ENCODE results near the gene ADGRG1.

ADGRG1 gene

DNA sequence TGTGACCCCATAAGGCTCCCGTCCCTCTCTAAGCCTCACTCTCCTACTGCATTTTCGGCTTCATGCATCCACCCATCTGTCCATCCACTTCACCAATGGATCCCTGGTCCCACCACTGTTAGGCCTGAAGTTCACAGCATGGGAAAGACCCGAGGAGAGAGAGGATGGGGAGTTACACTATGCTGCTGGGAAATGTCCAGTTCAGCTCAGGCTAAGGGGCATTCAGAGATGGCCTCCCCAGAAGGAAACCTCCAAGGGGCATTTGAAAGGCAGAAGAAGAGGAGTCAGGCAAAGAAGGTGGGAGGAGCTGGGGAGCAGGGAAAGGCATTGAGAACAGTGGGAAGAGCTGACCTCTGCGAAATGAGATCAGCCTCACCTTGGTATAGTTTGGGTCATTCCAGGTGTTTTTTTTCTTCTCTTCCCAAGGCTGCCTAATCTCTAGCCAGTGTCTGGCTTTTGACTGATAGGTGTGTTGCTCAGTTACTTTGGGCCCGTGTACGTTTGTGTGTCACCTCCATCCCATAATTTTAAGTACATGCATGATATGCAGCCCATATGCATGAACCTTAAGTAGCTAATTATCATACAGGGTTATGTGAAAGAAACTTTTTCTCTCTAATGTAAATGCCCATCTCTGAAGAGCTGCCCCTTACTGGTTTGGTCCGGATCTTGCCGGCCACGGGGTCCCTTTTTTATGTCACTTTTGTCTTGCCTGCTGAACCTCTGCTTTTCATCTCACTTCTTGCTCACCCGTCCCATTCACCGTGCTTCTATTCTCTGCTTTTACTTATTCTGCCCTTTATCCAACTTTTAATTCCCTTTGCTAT, 54.6 kb downstream of the ADGRG1 start:
- DNase-seq (ENCODE audit: low read depth in 3 of 3, low spot score in 1 of 3): no peak

DNA sequence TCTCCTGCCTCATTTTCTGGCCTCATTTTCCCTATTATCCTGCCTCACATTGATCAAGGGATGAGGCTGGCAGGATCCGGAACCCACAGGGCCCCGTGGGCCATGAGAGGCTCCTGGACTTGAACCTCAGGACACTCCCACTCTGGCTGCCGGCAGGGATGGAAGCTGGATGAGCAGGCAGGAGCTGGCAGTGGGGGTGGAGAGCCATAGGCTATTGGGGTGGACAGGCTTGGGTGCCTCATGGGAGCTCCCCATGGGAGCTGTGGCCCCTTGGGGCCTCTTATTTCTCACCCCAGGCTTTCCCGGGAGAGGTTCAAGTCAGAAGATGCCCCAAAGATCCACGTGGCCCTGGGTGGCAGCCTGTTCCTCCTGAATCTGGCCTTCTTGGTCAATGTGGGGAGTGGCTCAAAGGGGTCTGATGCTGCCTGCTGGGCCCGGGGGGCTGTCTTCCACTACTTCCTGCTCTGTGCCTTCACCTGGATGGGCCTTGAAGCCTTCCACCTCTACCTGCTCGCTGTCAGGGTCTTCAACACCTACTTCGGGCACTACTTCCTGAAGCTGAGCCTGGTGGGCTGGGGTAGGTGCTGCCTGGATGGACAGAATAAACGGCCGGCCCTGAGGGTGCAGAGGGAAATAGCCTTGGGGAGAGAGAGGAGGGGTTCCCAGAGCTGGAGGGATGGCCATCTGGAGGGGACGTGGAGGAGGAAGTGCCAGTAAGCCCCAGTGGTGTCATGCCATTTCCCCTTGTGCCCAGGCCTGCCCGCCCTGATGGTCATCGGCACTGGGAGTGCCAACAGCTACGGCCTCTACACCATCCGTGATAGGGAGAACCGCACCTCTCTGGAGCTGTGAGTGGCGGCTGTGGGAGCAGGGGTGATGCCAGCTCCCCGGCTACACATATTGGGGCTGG, 55.5 kb downstream of the ADGRG1 start:
- no peak for DNase-seq (ENCODE audit: low read depth in 3 of 3, low spot score in 1 of 3)

DNA sequence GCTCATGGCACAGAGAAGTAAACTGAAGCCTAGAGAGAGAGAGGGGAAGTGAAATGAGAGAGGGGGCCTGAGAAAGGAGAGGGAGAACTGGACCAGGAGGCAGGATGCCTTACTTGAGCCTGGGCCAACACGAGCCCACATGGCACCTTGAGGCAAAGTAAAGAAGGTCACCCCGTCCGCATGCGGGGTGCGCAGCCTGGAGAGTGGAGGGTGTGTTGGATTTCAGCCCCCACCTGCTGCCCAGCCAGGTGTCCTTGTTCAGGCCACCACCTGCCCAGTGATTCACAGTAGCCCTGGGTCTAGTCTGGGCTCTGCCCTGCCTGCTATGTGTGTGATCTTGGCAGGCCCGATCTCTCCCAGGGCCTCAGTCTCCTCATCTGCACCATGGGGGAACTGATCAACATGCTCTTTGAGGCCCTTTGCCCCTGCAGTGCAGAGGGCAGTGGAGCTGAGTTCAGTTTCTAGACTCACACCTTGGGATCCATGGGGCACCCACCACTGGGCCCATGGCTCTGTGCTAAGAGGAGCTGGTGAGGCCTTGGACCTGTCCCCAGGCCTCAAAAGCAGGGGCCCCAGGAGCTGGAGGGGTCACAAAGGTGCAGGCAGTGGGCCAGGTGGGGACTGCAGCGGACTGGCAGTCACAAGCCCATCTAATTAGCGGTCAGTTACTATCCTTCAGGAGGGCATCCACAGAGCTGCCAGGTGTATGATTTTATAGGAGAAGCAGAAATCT, 56.4 kb downstream of the ADGRG1 start:
- DNase-seq (ENCODE audit: low read depth in 3 of 3, low spot score in 1 of 3): no peak

DNA sequence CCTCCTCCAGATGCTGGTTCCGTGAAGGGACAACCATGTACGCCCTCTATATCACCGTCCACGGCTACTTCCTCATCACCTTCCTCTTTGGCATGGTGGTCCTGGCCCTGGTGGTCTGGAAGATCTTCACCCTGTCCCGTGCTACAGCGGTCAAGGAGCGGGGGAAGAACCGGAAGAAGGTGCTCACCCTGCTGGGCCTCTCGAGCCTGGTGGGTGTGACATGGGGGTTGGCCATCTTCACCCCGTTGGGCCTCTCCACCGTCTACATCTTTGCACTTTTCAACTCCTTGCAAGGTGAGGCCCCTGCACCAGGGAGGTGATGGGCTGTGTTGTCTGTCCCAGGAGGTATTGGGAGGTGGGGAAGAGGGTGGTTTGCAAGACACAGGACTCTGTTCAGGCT, 57.2 kb downstream of the ADGRG1 start:
- DNase-seq (ENCODE audit: low read depth in 3 of 3, low spot score in 1 of 3): no peak

DNA sequence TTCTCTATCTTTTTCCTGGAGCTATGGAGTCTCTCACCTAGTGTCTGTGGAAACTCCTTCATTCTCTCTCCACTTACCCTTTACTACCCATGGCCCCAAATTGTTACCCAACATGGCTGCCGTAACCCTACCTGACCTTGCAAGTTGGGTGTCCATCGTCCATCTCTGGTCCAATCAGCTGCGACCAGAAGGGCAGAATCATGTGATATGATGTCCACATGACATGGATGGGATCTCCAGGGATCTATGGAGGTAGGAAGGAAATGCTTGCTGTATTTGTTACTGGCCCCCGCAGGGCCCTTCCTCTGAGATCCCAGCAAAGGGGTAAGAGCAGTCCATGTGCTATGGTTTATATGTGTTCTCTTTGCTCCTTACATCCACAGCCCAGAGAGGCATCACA, 58.1 kb downstream of the ADGRG1 start:
- no peak for DNase-seq (ENCODE audit: low read depth in 3 of 3, low spot score in 1 of 3)

DNA sequence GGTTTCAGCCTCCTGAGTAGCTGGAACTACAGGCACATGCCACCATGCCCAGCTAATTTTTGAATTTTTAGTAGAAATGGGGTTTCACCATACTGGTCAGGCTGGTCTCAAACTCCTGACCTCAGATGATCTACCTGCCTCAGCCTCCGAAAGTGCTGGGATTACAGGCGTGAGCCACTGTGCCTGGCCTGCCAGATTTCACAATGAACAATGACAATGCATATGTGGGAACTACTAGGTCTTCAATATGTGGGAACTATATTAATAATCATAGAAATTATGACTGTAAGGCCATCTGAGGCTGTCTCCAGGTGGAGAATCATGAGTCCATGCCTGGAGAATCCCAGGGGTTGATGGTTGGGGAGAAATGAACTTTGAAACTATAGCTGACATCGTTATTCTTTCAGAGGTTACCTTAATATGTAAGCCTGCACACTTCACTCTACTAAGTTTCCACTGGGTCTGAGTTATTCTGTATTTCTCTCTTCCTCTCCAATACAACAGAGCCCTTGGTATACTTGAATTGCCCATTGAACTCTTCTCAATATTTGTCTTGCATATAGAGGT, 59.0 kb downstream of the ADGRG1 start:
- DNase-seq (ENCODE audit: low read depth in 3 of 3, low spot score in 1 of 3): no peak

DNA sequence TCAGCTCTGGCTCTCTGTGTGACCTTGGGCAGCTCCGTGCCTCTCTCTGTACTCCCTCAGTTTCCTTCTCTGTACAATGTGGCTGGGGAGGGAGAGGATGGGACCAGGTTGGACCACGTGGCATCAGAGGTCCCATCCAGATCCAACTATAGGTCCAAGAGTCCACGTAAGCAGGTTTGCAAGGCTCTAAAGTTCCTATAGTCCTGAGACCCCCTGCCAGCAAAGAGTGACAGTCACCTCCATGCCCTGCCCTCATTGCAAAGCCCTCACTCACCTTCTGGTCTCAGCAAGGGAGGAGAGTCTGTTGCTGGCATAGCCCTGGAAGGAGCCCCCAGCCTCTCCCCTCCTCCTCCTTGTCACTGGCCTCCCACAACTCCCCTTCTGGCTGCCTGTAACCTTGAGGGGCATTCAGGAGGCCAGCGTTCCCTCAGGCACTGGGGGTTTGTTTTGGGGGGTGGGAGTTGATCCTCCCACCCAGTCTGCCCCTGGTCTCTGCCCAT, 60.1 kb downstream of the ADGRG1 start:
- no peak for DNase-seq (ENCODE audit: low read depth in 3 of 3, low spot score in 1 of 3)

DNA sequence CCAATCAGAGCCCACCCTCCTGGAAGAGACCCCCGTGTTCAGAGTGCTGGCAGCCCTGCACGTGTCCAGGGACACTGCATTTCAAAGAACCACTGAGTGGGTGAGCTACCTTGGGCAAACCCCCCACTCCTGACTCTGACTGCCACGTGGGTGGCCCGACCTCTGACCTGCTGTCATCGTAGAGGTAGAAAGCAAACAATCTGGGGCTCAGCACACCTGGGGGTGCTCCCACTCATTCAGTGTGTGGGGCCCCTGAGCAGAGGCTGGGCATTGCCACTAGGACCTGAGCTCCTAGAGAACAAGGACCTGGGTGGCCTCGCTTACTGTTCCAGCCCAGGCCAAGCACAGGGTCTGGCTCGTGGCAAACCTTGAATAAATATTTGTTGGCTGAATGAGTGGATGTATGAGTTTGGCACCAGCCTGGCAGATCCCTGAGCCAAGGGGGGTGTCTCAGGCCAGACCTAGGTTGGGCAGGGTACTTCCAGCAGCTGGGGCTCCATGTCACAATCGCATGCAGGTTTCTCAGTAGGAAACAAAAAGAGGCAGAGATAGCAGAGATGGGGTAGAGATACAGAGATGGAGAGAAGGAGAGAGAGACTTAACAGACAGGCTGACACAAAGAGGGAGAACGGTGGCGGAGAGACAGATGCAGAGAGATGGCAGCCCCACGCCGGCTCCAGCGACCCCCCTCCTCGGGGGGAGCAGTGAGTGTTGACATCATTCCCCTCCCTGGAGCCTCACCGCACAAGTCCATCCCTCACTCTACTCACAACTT, 60.7 kb downstream of the ADGRG1 start:
- DNase-seq (ENCODE audit: low read depth in 3 of 3, low spot score in 1 of 3): no peak

DNA sequence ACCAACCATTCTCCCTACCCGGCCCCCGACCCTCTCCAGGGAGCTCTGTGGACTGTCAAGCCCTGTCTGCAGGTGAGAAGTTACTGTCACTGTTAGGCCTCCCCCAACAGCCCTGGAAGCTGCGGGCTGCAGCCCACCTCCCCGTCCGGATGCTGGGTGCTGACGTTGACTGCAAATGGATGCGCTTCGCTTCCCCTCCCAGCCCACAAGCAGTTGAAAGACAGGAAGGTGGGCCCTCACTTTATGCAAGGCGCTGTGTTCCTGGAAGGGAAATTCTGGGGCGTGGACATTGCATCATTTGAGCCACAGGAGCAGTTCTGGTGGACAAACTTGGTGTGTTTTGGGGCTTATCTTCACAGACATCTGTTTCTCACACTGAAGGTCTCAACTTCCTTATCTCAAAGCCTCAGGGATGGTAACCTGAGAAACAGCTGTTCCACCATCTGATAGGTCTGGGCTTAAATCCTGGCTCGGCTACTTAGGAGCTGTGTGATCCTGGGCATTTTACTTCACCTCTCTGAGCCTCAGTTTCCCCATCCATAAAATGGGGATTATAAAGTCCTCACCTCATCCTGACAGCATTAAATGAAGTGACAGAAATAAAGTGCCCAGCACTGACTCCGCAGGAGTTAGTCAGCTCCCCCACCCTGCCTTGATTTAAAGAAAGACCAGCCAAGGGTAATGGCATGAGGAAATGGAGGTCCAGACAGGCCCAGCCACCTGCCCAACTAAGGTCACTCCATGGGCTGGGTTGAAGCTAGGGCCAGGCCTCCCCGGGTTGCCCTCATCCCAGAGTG, 61.5 kb downstream of the ADGRG1 start:
- DNase-seq (ENCODE audit: low read depth in 3 of 3, low spot score in 1 of 3): no peak

DNA sequence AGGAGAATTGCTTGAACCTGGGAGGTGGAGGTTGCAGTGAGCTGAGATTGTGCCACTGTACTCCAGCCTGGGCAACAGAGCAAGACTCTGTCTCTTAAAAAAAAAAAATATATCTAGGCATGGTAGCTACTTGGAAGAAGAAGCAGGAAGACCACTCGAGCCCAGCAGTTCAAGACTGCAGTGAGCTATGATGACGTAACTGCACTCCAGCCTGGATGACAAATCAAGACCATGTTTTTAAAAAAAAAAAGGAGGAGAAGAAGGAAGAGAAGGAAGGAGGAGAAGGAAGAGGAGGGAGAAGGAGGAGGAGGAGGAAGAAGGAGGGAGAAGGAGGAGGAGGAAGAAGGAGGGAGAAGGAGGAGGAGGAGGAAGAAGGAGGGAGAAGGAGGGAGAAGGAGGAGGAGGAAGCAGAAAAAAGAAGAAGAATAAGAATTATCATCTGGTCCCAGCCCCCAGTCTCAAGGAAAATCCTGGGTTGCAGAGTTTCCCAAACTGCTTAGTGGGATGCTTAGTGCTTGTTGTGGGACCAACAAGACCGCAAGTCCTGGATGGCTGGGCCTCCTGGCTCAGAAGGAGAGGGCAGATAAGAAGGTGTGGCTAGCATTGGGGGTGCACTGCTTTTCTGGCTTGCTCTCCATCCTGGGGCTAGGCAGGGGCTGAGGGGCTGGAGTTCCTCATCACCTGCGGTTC, 62.5 kb downstream of the ADGRG1 start:
- DNase-seq (ENCODE audit: low read depth in 3 of 3, low spot score in 1 of 3): no peak

DNA sequence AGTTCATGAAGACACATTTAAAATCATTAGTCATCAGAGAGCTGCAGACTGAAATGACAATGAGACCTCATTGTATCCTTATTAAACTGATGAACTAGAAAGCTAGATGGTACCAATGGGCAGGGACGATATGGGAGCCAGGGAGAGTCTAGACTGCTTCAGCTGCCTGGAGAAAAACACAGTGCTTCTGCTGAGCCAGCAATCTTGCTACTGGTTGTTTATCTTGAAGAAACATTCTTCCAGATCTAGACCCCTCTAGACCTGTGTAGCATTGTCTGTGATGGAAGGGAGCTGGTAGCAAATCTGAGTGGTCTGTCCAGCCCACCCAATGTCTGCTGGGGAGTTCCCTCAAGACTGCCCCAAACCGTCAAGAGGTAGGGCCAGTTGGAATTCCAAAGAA, 64.2 kb downstream of the ADGRG1 start:
- no peak for DNase-seq (ENCODE audit: low read depth in 3 of 3, low spot score in 1 of 3)

DNA sequence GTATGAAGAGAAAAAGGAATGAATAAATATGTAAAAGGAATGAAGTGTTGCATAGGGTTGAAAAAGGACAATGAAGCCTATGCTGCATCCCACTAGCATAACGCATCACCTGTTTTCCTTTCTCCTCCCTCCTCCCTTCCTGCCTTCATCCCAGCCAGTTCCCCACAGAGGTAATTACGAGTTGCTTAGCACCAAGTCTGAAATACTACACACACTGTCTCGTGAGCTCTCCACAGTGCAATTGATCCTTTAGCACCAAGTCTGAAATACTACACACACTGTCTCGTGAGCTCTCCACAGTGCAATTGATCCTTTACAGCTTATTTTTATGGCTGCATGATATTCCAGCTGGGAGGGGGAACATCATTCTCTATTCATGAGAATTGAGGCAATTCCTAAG, 65.1 kb downstream of the ADGRG1 start:
- DNase-seq (ENCODE audit: low read depth in 3 of 3, low spot score in 1 of 3): no peak

DNA sequence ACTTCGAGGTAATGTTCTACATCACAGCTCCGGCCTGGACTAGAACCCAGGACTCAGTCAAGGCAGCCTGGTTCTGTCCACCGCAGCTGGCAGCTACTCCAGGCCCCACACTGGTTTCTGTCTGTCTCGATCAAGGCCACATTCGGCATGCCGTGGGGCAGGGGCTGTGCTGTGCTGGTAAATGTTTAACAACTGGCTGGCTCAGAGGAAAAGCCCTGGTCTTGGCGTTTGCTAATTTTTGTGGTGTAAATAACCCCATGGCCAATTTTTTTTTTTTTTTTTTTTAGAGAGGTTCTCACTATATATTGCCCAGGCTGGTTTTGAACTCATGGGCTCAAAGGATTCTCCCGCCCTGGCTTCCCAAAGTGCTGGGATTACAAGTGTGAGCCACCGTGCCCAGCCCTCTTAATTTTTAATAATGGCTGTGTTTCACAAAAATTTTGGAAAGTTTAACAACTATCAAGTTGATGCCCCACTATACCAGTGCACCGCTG, 65.8 kb downstream of the ADGRG1 start:
- no peak for DNase-seq (ENCODE audit: low read depth in 3 of 3, low spot score in 1 of 3)

DNA sequence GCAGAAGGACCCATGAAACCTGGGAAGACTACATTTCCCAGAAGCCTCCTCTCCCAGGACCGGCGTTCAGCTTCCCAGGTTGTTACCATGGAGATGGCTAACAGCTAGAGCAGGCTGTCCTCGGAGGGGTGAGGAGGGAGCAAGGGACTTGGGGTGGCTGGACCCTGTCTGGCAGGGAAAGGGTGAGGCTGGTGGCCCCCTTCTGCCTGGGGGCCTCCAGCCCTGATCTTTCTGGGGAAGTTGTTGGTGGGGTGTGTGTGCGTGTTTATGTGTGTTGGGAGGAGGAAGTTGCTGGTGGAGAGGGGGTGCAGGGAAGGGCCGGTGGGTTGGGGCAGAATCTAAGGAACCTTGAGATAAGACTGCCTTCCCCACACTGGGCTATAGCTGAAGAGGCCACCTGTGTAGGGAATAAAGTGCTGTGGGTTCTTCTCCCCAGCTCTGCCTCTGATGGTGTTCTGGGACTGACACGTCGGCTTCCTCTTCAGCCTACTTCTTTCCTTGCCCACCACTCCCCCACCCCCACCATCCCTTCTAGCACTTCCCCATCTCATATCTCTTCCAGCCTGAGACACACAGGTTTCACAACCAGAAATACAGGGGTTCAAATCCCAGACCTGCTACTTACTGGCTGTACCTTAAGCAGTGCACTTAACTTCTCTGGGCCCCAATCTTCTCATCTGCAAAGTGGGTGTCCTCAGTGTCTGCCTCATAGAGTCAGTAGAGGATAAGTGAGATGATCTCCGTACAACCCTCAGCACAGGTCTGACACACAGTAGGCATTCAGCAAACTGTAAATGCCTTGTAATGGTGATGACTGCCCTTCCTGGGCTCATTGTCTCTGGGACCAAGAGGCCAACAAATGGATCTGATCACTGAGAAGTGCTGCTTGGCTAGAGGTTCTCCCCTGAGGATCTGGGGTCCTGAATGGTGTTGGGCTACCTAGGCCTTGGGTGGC, 66.6 kb downstream of the ADGRG1 start, which contains the start of gene DRC7:
Gene DRC7, plus strand, starts transcription at position 82 of the 955 bp plus-strand sequence. CDS start 3,144 bp downstream, outside the sequence.
- DNase-seq (ENCODE audit: low read depth in 3 of 3, low spot score in 1 of 3): no peak

DNA sequence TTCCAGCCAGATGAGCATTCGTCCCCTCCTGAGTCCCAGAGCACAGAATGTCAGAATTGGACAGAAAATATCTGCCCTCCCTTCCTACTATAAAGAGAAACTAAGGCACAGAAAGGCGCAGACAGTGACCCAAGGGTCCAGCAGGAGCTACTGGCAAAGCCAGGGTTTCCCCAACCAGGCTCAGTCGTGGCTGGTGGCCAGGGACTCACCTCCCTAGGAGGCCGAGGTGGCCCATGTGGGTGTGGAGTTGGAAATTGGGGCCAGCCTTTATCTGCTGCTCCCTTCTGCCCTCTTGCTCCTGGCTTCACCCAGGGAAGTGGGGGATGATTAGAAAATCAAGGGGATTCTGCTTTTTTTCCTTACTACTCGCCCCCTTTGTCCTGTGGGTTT, 67.2 kb downstream of the ADGRG1 start:
- no peak for DNase-seq (ENCODE audit: low read depth in 3 of 3, low spot score in 1 of 3)

DNA sequence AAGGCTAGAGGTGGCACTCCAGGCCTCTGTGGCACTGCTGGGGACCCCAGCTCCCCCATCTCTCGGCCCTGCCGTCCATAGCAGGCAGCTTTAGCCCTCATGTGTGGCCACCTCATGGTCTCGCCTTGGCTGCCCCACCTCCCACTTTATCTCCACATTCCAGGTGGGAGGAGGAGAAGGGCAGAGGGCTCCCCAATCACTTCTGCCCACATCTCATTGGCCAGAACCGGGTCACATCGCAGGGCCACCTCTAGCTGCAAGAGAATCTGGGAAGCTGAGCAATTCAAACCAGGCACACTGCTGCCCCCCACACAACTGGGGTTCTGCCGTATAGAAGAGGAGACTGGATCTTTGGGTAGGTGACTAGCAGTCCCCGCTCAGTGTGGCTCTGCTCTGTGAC, 67.8 kb downstream of the ADGRG1 start:
- no peak for DNase-seq (ENCODE audit: low read depth in 3 of 3, low spot score in 1 of 3)

DNA sequence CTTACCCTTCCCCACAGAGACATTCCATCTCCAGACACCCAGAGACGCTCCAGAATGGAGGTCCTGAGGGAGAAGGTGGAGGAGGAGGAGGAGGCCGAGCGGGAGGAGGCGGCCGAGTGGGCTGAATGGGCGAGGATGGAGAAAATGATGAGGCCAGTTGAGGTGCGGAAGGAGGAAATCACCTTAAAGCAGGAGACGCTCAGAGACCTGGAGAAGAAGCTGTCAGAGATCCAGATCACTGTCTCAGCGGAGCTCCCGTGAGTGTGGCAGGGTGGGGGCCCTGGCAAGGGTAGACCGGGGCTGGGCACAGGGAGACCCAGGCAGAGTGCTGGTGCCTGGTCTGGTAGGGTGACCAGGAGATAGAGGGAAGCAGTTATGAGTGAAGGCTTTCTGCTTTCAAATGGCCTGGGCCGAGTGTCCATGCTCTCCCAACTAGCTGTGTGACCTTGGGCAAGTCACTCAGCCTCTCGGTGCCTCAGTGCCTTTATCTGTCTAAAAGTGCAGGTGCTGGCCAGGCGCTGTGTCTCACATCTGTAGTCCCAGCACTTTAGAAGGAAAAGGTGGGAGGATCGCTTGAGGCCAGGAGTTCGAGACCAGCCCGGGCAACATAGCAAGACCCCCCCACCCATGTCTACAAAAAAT, 69.6 kb downstream of the ADGRG1 start:
- DNase-seq (ENCODE audit: low read depth in 3 of 3, low spot score in 1 of 3): no peak
